Measurements from ENCODE around the gene RBM6. TPM values are rescaled to one million over a fixed set of nuclear protein-coding genes. Genes with fewer than 3 reads are reported as not detected.

RBM6 gene
- total RNA-seq, 1 experiment from 2014 or later, result 118 TPM

DNA sequence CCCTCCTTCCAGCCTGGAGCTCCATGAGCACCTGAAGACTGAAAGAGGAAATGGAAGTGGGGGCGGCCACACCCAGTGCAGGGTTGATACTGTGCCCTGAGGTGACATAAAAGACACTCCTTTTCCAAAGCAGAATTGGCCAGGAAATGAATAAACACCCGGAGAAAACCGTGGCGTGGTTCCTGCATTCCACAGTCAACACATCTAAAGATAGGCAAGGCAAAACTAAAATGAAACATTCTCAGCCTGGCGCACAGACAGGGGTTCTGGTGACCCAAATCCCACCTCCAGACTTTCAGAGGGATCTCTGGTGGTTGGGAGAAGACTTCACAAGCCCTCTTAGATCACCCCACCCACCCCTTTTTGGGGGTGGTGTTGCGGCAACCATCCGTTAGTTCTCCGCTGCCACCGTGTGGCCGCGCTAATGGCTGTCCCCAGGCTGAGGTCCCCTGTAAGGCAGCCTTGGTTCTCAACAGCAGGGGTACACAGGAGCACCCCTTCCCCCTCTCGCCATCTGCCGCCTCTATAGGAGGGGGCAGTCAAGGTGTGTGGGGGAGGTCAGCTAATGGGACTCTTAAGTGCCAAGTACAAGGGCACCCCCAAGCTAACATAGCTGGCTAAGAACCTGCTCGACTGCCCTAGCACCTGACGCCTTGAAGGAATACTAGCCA is 33.7 kb upstream of the RBM6 start:
- DNase-seq (ENCODE audit: low spot score) (peak; percentile 68), ATAC-seq (peak; percentile 14)
- Mint-ChIP-seq H3K36me3 (no peaks in the 10 kb centered on the region), H3K4me3 (peak overlapping the region; percentile 32), H3K9me3 (no peaks in the 10 kb centered on the region), H3K27me3 (ENCODE audit: low read depth) (peaks cover 11% of the 10 kb centered on the region), H3K4me1 (peaks cover 47% of the 10 kb centered on the region), H3K27ac (peak overlapping the region; percentile 73; the same call in 1 of the 2 replicates)
- CTCF ChIA-PET, result interaction anchor here (0.6 to 8.9 kb wide), 13 partner anchors 21 to 441 kb away, joined by 3 to 115 read pairs (median 10); partner anchors contain the start of genes AMIGO3, CAMKV, INKA1 and MON1A
- TF ChIP-seq, protein P1, sequence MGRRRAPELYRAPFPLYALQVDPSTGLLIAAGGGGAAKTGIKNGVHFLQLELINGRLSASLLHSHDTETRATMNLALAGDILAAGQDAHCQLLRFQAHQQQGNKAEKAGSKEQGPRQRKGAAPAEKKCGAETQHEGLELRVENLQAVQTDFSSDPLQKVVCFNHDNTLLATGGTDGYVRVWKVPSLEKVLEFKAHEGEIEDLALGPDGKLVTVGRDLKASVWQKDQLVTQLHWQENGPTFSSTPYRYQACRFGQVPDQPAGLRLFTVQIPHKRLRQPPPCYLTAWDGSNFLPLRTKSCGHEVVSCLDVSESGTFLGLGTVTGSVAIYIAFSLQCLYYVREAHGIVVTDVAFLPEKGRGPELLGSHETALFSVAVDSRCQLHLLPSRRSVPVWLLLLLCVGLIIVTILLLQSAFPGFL (CRISPR knock-in tag; IDR thresholded peaks at IDR 0.05; ENCODE audit: borderline replicate concordance), result no peak
- TF ChIP-seq ZNF396 (CRISPR knock-in tag; IDR thresholded peaks at IDR 0.05; ENCODE audit: borderline replicate concordance) (no peak), ZNF423 (CRISPR knock-in tag; IDR thresholded peaks at IDR 0.05) (peak; percentile 21; the same call in 1 of the 2 replicates), SP1 (CRISPR knock-in tag; conservative IDR thresholded peaks at IDR 0.05) (no peak)
- TF ChIP-seq, protein P2, sequence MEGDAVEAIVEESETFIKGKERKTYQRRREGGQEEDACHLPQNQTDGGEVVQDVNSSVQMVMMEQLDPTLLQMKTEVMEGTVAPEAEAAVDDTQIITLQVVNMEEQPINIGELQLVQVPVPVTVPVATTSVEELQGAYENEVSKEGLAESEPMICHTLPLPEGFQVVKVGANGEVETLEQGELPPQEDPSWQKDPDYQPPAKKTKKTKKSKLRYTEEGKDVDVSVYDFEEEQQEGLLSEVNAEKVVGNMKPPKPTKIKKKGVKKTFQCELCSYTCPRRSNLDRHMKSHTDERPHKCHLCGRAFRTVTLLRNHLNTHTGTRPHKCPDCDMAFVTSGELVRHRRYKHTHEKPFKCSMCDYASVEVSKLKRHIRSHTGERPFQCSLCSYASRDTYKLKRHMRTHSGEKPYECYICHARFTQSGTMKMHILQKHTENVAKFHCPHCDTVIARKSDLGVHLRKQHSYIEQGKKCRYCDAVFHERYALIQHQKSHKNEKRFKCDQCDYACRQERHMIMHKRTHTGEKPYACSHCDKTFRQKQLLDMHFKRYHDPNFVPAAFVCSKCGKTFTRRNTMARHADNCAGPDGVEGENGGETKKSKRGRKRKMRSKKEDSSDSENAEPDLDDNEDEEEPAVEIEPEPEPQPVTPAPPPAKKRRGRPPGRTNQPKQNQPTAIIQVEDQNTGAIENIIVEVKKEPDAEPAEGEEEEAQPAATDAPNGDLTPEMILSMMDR (IDR thresholded peaks at IDR 0.05), result peak; percentile 36
- POLR2A ChIA-PET, result interaction anchor here (0.5 to 0.9 kb wide), 2 partner anchors 23 to 148 kb away, joined by 3 to 5 read pairs; no protein-coding TSS in a partner anchor

- Mint-ChIP-seq H3K27ac (no peak overlapping the region), H3K36me3 (no peaks in the 10 kb centered on the region), H3K4me3 (no peak overlapping the region), H3K9me3 (no peaks in the 10 kb centered on the region), H3K4me1 (peaks cover 48% of the 10 kb centered on the region), H3K27me3 (ENCODE audit: low read depth) (peaks cover 11% of the 10 kb centered on the region)
- 0 out of 2 replicates have a peak, but pooled peaks have one; percentile 35 for TF ChIP-seq ZNF423 (CRISPR knock-in tag; IDR thresholded peaks at IDR 0.05)
- TF ChIP-seq MXD4 (CRISPR knock-in tag; IDR thresholded peaks at IDR 0.05; ENCODE audit: borderline replicate concordance), result no peak
- ATAC-seq (no peak), DNase-seq (ENCODE audit: low spot score) (no peak)
- ChIA-PET POLR2A (interaction anchor here (3.0 kb wide), 1 partner anchor 21 kb away, joined by 19 read pairs; the partner anchor contains the start of gene MON1A), CTCF (interaction anchor here (1.1 to 7.5 kb wide), 9 partner anchors 9 to 104 kb away, joined by 3 to 115 read pairs (median 6); partner anchors contain the start of genes CAMKV, INKA1, MON1A and RBM6)
Measured at GRCh38 chr3:49908373-49909199, 31.4 kb upstream of the RBM6 start.

DNA sequence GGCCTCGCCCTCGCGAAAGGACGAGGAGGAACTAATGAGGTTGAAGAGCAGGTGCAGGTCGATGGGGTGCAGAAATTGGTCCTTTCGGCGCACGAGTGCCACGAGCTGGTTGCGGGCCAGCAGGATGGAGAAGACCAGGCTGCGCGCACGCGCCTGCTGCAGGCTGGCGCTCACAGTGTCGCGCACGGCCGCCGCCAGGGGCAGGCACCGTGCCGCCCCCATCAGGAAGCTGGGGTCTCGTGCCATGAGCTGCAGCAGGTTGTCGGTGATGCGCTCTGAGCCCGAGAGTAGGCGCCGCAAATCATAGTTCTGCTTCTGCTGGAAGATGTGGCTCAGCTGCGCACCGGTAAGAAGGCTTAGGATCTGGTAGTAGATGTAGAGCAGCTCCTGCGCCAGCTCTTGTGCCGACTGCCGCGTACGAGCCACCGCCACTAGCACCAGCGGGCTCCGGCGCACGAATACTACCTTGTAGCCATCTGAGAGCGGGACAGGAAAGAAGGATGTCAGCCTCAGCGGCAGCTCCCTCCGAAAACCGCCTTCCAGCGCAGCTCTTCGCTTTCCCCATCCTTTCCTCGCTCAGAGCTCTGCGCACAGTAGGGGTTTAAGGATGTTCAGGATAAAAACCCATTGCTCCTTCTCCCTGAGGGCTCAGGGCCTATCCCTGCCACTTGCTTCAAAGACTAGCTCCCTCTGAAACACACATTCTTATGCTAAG is 29.4 kb upstream of the RBM6 start:
- ChIA-PET CTCF (interaction anchor here (0.6 to 7.5 kb wide), 39 partner anchors 9 to 409 kb away, joined by 3 to 115 read pairs (median 5); partner anchors contain the start of genes AMIGO3, CAMKV, CDHR4 and INKA1), POLR2A (interaction anchor here (0.9 to 3.0 kb wide), 5 partner anchors 19 to 210 kb away, joined by 3 to 19 read pairs (median 4); partner anchors contain the start of genes INKA1 and MON1A)
- Mint-ChIP-seq H3K27me3 (ENCODE audit: low read depth) (peaks cover 11% of the 10 kb centered on the region), H3K9me3 (no peaks in the 10 kb centered on the region), H3K4me1 (peaks cover 42% of the 10 kb centered on the region), H3K4me3 (peak overlapping the region; percentile 60), H3K27ac (peak overlapping the region; percentile 82; the same call in 1 of the 2 replicates), H3K36me3 (no peaks in the 10 kb centered on the region)
- DNase-seq (ENCODE audit: low spot score) (peak; percentile 76), ATAC-seq (peak; percentile 75)
- no peak for TF ChIP-seq SMAD4 (CRISPR knock-in tag; IDR thresholded peaks at IDR 0.05)
- TF ChIP-seq EMX1 (CRISPR knock-in tag; IDR thresholded peaks at IDR 0.05), result no peak
- TF ChIP-seq, protein P3, sequence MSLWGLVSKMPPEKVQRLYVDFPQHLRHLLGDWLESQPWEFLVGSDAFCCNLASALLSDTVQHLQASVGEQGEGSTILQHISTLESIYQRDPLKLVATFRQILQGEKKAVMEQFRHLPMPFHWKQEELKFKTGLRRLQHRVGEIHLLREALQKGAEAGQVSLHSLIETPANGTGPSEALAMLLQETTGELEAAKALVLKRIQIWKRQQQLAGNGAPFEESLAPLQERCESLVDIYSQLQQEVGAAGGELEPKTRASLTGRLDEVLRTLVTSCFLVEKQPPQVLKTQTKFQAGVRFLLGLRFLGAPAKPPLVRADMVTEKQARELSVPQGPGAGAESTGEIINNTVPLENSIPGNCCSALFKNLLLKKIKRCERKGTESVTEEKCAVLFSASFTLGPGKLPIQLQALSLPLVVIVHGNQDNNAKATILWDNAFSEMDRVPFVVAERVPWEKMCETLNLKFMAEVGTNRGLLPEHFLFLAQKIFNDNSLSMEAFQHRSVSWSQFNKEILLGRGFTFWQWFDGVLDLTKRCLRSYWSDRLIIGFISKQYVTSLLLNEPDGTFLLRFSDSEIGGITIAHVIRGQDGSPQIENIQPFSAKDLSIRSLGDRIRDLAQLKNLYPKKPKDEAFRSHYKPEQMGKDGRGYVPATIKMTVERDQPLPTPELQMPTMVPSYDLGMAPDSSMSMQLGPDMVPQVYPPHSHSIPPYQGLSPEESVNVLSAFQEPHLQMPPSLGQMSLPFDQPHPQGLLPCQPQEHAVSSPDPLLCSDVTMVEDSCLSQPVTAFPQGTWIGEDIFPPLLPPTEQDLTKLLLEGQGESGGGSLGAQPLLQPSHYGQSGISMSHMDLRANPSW (CRISPR knock-in tag; conservative IDR thresholded peaks at IDR 0.05; ENCODE audit: low read depth), result no peak
- peak; percentile 32; the same call in 1 of the 2 replicates for TF ChIP-seq HMGXB4 (CRISPR knock-in tag; IDR thresholded peaks at IDR 0.05)
- TF ChIP-seq, protein P4, sequence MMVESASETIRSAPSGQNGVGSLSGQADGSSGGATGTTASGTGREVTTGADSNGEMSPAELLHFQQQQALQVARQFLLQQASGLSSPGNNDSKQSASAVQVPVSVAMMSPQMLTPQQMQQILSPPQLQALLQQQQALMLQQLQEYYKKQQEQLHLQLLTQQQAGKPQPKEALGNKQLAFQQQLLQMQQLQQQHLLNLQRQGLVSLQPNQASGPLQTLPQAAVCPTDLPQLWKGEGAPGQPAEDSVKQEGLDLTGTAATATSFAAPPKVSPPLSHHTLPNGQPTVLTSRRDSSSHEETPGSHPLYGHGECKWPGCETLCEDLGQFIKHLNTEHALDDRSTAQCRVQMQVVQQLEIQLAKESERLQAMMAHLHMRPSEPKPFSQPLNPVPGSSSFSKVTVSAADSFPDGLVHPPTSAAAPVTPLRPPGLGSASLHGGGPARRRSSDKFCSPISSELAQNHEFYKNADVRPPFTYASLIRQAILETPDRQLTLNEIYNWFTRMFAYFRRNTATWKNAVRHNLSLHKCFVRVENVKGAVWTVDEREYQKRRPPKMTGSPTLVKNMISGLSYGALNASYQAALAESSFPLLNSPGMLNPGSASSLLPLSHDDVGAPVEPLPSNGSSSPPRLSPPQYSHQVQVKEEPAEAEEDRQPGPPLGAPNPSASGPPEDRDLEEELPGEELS (CRISPR knock-in tag; IDR thresholded peaks at IDR 0.05), result peak; percentile 54; the same call in 1 of the 2 replicates
- TF ChIP-seq, protein P5, sequence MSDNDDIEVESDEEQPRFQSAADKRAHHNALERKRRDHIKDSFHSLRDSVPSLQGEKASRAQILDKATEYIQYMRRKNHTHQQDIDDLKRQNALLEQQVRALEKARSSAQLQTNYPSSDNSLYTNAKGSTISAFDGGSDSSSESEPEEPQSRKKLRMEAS (CRISPR knock-in tag; IDR thresholded peaks at IDR 0.05), result peak; percentile 78; the same call in 1 of the 2 replicates
- TF ChIP-seq NR2C2 (CRISPR knock-in tag; IDR thresholded peaks at IDR 0.05), result no peak
- TF ChIP-seq TCF7 (CRISPR knock-in tag; IDR thresholded peaks at IDR 0.05; ENCODE audit: low read depth), result no peak
- TF ChIP-seq ZNF121 (CRISPR knock-in tag; IDR thresholded peaks at IDR 0.05), result peak; percentile 43; the same call in 1 of the 2 replicates
- TF ChIP-seq ESRRA (CRISPR knock-in tag; IDR thresholded peaks at IDR 0.05; ENCODE audit: borderline replicate concordance), result no peak
- TF ChIP-seq SP1 (CRISPR knock-in tag; conservative IDR thresholded peaks at IDR 0.05), result peak; percentile 13; the same call in 1 of the 2 replicates
